C4-2B (cell line): ENCODE data around the gene TFF1.

Experiments used
- ZFX ChIP-seq: fragments of 450-650 bp; IDR thresholded peaks from 2 replicates; pipeline ENCODE4 v1.6.1; 2017
- TF ChIP-seq, protein P1 (sequence below): fragments of 450-650 bp; conservative IDR thresholded peaks from 2 replicates; pipeline ENCODE4 v1.5.1; 2017; ENCODE audit warnings: mild to moderate bottlenecking

- TF ChIP-seq, protein P1, sequence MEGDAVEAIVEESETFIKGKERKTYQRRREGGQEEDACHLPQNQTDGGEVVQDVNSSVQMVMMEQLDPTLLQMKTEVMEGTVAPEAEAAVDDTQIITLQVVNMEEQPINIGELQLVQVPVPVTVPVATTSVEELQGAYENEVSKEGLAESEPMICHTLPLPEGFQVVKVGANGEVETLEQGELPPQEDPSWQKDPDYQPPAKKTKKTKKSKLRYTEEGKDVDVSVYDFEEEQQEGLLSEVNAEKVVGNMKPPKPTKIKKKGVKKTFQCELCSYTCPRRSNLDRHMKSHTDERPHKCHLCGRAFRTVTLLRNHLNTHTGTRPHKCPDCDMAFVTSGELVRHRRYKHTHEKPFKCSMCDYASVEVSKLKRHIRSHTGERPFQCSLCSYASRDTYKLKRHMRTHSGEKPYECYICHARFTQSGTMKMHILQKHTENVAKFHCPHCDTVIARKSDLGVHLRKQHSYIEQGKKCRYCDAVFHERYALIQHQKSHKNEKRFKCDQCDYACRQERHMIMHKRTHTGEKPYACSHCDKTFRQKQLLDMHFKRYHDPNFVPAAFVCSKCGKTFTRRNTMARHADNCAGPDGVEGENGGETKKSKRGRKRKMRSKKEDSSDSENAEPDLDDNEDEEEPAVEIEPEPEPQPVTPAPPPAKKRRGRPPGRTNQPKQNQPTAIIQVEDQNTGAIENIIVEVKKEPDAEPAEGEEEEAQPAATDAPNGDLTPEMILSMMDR = no peak
- no peak for TF ChIP-seq ZFX
These were observed 46.3 kb downstream of the TFF1 start for GRCh38 chr21:42319851-42320572.
